ENCODE data around the gene BRD2.
A peak's percentile ranks its signal among the peaks of the same experiment; 100 is the strongest.

Gene BRD2

GRCh38 chr6:32983964-32984621 is 15.7 kb downstream of the BRD2 start:
- DNase-seq (ENCODE audit: extremely low spot score, insufficient read length, low read depth) (no peak), FAIRE-seq (no peak)

- DNase-seq (ENCODE audit: extremely low spot score, insufficient read length, low read depth) (no peak), FAIRE-seq (peak; percentile 84)
These were observed 16.4 kb downstream of the BRD2 start for GRCh38 chr6:32984622-32985389.

- FAIRE-seq = peak; percentile 66
- no peak for DNase-seq (ENCODE audit: extremely low spot score, insufficient read length, low read depth)
These were observed 21.0 kb downstream of the BRD2 start for GRCh38 chr6:32989368-32989767.

GRCh38 chr6:32991972-32992371 is 23.6 kb downstream of the BRD2 start:
- FAIRE-seq (no peak), DNase-seq (ENCODE audit: extremely low spot score, insufficient read length, low read depth) (no peak)

- FAIRE-seq = no peak
- no peak for DNase-seq (ENCODE audit: extremely low spot score, insufficient read length, low read depth)
These were observed 25.1 kb downstream of the BRD2 start for GRCh38 chr6:32993363-32993973.

- DNase-seq (ENCODE audit: extremely low spot score, insufficient read length, low read depth) (no peak), FAIRE-seq (no peak)
These were observed 27.1 kb downstream of the BRD2 start for GRCh38 chr6:32995448-32995847.

GRCh38 chr6:33000055-33000454 is 31.7 kb downstream of the BRD2 start:
- DNase-seq (ENCODE audit: extremely low spot score, insufficient read length, low read depth) (peak; percentile 32), FAIRE-seq (peak; percentile 84)

GRCh38 chr6:33001685-33002084 is 33.3 kb downstream of the BRD2 start:
- FAIRE-seq = no peak
- DNase-seq (ENCODE audit: extremely low spot score, insufficient read length, low read depth) = no peak

GRCh38 chr6:33004940-33005339 is 36.5 kb downstream of the BRD2 start:
- DNase-seq (ENCODE audit: extremely low spot score, insufficient read length, low read depth) = no peak
- FAIRE-seq = no peak

GRCh38 chr6:33007831-33008400 is 39.5 kb downstream of the BRD2 start:
- DNase-seq (ENCODE audit: extremely low spot score, insufficient read length, low read depth) (no peak), FAIRE-seq (no peak)

- peak; percentile 89 for DNase-seq (ENCODE audit: extremely low spot score, insufficient read length, low read depth)
These were observed 40.8 kb downstream of the BRD2 start, which contains the start of gene HLA-DOA for GRCh38 chr6:33008944-33009861. Gene HLA-DOA, minus strand, starts transcription at chr6:33009591.

GRCh38 chr6:33010356-33010755 is 42.0 kb downstream of the BRD2 start:
- FAIRE-seq (no peak), DNase-seq (ENCODE audit: extremely low spot score, insufficient read length, low read depth) (no peak)

More at GRCh38 chr6:33008944-33009861, 40.8 kb downstream of the BRD2 start, which contains the start of gene HLA-DOA:
- peak; percentile 97 for FAIRE-seq

- no peak for DNase-seq (ENCODE audit: extremely low spot score, insufficient read length, low read depth)
- no peak for FAIRE-seq
These were observed 45.2 kb downstream of the BRD2 start for GRCh38 chr6:33013608-33014007.

GRCh38 chr6:33014841-33015634 is 46.6 kb downstream of the BRD2 start:
- DNase-seq (ENCODE audit: extremely low spot score, insufficient read length, low read depth) (no peak), FAIRE-seq (peak; percentile 95)

GRCh38 chr6:33015798-33016197 is 47.4 kb downstream of the BRD2 start:
- DNase-seq (ENCODE audit: extremely low spot score, insufficient read length, low read depth) = no peak
- no peak for FAIRE-seq

- FAIRE-seq = no peak
- DNase-seq (ENCODE audit: extremely low spot score, insufficient read length, low read depth) = no peak
These were observed 48.6 kb downstream of the BRD2 start for GRCh38 chr6:33017018-33017417.

GRCh38 chr6:33017694-33018353 is 49.4 kb downstream of the BRD2 start:
- peak; percentile 84 for FAIRE-seq

GRCh38 chr6:33018418-33018817 is 50.0 kb downstream of the BRD2 start:
- DNase-seq (ENCODE audit: extremely low spot score, insufficient read length, low read depth) (no peak), FAIRE-seq (no peak)

More at GRCh38 chr6:33017694-33018353, 49.4 kb downstream of the BRD2 start:
- DNase-seq (ENCODE audit: extremely low spot score, insufficient read length, low read depth) = no peak
